GM19328 (cell line): Measurements from ENCODE around the gene SUCO.

Experiments
- ATAC-seq: cut with Tn5 transposase; IDR thresholded peaks from one replicate; pipeline ENCODE4 v1.9.1; 2021; ENCODE audit warnings: mild to moderate bottlenecking, moderate library complexity; ENCODE audit not compliant: unreplicated experiment

SUCO gene

DNA sequence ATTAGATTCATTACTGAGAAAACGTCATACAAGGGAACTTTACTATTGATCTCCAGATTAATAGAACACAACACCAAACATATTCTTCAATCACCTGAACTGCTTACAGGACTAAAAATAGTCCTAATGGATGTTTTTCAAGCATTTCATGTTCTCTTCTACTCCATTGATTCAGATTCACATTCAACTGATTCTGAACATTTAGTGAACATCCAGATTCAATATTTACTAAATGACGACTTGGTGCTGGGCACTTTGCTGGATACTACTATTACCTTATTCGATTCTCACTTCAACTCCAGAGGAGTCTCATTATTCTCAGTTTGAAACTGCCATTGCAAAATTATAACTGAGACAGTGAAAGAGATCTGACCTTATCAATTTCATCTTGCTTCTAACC, 18.8 kb upstream of the SUCO start:
- no peak for ATAC-seq

DNA sequence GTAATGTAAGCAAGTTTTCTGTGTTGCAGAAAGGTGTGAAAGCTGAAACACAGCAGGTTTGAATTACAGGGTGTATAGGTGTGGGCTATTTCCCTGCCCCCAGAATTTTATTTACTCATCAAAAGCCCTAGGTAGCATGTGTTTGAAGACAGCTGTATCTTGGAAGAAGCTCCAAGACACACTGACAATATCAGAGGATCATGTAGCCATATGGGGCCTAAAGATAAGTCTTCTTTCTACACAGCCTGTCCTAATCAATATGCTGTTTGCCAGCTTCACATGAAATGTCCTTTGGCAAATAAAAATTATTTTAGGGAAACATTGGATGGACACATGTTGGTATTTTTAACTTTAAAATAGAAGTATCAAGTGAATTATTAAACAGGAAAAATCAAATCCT, 17.5 kb upstream of the SUCO start:
- no peak for ATAC-seq

DNA sequence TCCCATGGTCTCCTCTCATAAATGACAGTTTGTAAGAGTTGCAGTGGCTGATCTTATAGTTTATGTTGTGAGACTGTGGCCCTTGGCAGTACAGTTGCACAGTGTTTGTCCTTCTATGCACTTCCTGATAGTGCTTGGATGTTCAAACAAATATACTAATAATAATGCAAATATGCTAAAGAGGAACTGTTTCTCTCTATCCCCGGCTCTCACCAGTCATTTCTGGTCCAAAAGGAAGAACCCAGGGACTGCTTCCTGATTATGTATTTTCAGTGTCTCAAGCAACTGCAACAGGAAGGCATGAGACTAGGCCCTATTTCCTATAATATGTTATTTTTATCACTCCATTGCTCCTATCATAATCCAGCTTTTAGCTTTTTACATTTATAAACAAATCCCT, 17.0 kb upstream of the SUCO start:
- no peak for ATAC-seq

DNA sequence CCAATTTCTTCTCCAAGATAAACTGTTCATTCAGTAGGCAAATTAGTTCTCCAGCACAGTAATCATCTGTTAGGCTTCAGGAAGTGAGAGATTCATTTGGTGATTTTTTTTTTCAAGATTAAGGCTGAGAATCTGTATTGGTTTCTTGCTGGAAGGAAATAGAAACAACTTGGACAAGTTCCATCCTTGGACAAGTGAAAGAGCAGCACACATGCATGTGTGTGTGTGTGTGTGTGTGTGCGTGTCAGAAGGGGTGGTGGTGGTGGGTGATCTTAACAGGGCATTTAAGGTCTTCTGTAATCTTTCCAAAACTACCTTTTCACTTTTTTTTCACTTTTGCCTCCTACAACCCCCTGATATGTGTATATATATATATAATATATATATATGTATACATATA, 15.9 kb upstream of the SUCO start:
- ATAC-seq = no peak

DNA sequence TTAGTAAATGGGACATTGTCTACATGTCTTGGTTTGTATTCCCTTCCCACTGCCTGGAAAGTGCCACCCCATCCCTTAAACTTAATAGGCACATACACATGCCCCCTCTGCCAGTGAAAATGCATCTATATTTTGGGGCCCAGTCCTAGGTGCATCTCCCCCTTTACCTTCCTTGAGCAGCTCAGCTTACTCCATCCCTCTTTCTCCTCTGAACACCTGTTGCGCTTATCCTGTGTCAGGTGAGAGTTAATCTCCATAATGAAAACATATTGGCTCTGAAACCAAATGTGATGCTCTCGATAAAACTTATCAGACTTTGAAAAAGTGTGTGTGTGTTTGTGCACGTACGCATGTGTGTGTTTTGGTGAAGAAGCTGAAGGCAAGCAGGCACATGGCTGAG, 15.4 kb upstream of the SUCO start:
- ATAC-seq = no peak

DNA sequence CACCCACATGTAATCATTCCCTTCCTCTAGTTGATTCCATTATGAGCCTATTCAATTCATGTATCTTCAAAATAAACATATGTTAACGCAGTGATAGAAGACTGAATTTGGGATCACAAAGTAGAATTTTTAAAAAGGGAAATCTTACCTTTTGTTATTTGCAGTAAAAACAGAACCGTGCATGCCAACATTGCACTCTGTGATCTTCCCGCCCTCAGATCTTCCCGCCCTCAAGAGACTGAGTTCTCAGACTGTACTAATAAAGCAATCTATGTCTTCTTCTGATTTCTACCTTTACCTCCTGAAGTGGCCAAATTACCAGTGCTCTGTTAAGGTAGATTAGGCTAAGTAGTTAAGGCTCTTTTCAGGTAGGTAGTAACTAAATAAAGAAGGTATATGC, 3.6 kb upstream of the SUCO start:
- ATAC-seq = no peak

DNA sequence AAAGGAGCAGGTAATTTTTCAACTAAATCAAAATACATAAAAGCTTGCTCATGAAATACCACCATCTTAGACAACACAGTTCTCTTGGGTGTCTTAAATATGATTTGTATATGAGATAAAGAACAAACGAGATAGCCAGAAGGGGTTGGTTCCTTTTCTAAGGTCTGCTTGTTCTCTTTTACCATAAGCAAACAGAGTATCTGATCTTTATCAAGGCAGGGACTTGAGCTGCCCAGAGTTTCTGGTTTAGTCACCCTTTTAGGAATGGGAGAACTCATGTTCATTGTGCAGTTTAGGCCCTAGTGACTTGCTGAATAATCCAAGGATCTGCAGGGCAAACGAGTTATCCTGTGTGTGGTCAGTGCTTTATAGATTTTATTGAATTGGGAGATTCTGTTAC, 3.0 kb upstream of the SUCO start:
- ATAC-seq = no peak

DNA sequence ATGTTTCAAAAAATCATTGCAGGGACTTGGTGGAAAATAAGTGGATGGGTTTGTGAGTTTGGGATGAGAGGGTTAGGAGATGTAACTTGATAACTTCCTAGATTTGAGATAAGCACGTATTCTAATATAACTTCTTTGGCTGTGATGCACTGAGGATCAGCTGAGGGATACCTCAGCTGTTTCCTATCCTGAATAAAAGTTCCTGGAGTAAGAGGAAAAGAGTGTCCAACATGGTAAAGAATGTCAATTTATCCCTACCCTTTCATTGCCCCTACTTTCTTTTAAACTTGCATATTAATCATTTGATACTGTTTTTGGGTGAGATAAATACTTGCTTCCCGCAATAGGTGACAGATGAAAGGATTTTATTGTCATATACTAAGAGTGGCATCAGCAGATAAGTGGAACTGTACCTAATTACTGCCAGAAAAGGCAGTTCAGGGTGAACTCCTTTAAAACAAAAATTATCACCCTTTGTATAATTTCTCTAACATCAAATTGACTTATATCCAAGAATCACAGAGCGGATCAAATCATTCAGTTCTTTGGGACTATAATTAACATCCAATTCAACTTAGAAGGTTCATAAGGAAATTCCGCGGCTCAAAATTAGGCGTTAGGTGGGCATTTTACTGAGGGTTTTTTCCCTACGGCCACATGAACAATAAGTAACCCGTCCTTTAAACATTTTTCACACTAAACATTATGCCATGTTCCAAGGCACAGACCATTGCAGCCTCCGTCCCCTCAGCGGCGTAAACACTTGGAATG, 1.4 kb upstream of the SUCO start:
- ATAC-seq = no peak

DNA sequence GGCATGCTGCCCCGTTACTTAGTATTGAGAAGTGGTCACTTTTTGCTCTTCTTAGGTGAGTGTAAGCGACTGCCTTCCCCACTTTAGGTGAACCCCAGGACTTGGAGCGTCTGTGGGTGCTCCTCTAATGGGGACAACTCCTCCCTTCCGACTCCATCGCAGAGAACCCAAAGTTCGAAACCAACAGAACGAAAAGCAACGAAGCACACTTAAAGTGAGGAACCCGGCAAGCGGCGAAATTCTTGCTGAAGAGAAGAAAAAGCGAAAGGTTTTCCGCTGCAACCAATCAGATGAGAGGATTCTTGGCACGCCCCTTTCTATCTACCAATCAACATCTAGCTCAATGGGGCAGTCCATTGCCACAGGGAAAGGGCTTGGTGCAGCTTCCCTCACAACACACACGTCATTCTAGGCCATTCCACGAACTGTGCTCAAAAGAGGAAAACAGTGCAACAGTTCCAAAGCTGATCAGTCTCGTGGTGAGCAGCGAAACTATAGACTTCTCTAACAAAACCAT, 709 bp upstream of the SUCO start:
- peak; percentile 65 for ATAC-seq

DNA sequence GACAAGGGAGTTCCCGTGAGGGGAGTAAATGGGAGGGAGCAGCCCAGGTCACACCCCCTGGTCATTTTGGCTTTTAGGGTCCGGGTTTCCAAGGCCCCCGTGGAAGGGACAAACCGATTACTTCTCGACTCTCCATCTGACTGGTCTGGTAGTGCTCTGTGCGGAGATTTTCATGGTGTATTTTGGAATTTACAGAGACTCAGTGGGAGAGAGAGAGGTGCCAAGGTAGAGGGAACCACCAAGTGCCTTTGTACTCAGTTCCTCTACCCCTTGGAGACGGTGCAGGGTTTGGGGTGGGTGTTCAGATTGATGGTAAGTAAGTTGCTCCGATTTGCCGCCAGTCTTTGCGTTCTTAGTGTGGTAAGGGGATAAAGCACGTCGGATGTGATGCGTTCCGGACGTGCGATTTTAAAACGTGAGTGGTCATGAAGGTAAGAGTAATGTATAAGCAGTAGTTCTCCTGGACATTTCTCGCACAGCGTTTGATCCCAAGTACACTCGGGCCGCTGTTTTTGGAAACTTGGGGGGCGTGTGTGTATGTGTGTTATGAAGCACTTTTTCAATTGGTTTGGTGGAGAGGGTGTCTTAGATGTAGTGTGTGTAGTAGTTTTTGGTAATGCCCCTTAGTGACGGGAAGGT, 682 bp downstream of the SUCO start:
- peak; percentile 11 for ATAC-seq

DNA sequence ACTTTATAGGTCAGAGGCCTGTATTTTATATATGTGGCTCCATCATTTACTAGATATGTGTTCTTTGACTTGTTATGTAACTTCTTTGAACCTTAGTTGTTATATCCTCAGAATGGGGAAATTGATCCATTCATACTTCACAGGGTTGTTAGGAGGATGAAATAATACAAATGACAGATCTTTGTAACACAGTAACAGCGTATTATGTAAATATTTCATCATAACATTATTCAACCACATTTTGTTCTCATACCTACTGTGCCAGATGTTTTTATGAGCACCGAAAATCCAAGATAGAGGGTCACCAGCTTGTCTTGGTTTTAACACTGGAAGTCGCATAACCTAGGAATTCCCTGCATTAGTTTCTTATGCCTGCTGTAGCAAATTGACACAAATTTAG, 3.3 kb downstream of the SUCO start:
- no peak for ATAC-seq

DNA sequence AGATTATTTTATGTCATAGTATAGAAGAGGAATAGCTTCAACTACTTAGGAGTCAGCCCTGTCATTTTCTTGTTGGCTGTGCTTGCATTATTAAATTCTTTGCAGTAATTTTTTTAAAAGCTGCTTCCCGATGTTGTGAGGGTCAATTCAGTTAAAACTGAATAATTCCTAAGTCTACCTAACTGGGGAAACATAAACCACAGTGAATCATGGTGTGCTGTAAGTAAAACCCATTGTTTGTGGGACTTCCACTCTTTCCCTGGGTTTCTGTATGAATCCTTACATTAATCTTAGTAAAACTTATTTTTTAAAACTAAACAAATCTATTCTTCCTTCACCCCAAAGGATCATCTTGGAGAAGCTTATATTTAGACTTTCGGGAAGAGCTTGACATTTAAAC, 4.4 kb downstream of the SUCO start:
- no peak for ATAC-seq

DNA sequence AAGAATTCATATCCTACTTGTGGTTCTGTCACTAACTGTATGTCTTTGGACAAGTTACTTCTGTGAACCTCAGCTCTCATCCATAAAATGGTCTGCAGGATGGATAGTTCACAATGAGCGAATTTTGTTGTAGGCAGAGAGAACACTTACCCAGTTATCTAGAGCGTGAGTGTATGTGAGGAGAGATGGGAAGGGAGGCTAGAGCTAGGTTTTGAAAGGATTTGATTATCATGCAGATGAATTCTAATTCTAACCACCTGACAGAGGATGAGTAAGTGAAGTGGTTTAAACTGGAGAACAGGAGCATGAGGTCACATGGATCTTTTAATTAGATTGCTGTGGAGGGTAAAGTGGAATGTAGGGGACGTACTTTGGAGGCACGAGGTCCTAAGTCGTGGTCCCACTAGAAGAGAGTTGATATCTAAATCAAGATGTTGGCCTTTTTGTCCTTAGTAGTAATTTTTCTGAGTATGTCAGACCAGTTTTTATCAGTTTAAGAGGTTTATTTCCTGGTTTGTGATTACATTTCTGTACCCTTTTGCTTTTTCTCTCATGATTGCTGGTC, 5.0 kb downstream of the SUCO start:
- ATAC-seq = no peak

DNA sequence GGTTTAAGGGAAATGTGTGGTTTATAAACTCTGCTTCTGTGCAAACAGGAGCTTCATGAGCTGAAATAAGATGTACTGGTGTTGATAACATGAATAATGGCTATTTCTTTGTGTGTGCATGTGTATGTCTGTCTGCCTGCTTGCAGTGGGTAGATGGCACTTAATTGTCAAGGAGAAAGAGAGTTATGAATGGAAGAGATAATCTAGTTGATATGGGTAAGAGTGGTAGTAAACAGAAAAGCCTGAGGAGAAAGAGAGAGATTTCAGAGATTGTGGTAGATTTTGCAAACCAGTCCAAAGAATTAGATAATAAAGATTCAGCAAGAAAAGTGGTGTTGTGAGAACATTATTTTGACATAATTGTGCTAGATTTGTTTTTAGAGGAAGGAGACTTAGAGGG, 7.7 kb downstream of the SUCO start:
- no peak for ATAC-seq

DNA sequence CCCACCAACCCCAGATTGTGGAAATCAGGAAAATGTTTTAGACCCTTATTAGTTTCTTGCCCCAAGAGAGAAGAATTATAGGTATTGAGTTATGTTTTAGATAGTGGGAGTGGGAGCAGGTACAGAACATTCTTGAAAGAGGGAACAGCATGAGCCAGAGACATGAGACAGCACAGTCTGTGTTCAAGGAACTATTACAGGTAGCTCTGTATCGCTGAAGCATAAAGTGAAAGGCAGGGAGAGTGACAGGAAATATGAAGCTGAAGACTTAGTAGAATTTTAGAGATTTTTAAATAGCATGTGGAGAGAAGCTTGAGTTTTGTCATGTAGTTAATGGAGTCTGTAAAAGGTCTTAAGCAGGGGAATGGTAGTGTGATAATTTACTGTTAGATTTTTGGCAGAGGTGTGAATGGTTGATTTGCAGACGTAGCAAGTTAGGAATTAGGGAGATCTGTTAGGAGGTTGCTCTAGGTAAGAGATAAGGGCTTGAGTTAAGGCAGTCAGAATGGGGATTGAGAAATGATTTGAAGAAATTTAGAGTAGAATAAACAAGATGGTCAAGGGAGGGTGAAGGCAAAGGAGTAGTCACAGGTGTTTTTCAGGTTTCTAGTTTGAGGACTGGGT, 11.6 kb downstream of the SUCO start:
- ATAC-seq = no peak

DNA sequence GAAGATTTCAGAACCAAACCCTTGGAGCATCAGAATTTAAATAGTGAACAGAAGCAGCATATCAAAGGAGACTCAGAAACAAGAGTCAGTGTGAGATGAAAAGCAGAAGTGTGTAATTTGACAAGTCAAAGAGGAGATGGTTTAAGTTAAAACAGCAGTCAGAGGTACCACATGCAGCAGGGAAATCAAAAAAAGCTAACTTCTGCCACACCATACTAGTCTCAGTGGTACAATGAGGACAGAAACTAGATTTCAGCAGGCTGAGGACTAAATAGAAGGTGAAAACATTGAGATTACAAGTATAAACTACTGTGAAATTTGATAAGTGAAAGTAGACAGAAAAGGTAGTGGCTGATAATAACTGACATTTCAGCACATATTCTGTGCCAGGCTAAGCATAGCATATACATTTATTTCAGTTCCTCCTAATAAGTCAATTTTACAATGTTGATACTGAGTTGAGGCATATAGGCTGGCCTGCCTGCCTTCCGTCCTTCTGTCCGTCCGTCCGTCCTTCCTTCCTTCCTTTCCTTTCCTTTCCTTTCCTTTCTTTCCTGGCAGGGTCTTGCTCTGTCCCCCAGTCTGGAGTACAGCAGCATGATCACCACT, 12.6 kb downstream of the SUCO start:
- no peak for ATAC-seq

DNA sequence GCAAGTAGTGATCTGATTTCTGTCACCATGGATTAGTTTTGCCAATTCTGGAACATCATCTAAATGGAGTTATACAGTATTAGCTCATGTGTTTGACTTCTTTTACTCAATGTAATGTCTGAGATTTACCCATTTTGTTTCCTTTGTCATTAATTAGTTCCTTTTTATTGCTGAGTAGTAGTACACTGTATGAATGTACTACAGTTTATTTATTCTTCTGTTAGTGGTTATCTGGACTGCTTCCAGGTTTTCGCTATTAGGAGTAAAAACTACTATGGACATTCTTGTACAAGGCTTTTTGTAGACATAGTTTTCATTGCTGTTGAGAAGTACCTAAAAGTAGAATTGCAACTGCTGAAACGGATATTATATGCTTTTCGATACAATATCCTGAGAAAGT, 14.1 kb downstream of the SUCO start:
- no peak for ATAC-seq

DNA sequence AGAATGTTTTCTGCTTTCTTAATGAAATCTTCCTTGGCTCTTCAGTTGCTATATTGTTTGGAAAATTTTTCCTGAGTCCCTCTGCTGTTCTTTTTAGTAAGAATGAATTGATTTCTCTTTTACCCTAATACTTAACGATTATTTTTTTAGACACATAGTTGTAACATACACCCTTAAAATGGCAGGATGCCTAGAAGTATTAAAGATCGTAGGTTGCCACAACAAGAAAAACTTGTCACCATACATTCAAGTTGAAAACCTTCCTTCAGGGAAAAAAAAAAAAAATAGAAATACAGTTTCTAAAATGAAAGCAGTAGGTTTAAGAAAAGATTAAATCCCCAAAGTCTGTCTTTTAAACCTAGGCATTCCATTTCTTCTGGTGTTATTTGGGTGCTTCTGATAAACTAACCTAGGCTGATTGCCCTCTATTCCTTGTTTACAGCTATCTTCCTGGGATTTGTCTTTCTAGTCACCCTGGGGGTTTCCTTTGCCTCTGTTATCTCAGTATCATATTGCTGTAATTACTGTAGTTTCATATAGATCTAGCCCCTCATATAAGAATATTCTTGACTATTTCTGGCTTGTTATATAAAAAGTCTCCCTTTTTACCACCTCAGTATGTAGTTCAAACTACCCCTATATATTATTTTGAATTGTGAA, 16.8 kb downstream of the SUCO start:
- no peak for ATAC-seq

DNA sequence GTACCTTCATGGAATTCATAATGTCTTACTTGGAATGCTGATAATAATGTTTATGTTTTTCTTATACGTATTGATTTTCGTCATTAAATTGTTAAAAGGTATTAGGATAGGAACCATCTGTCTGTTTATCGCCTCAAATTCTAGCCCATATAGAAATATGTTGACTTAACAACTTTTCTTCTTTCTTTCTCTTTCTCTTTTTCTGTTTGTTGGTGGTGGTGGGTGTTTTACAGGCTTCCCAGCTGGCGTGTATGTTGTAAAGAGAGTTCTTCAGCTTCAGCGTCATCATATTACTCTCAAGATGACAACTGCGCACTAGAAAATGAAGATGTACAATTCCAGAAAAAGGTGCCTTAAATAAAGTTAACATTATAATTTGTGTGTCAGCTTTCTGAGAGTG, 18.3 kb downstream of the SUCO start:
- ATAC-seq = no peak

DNA sequence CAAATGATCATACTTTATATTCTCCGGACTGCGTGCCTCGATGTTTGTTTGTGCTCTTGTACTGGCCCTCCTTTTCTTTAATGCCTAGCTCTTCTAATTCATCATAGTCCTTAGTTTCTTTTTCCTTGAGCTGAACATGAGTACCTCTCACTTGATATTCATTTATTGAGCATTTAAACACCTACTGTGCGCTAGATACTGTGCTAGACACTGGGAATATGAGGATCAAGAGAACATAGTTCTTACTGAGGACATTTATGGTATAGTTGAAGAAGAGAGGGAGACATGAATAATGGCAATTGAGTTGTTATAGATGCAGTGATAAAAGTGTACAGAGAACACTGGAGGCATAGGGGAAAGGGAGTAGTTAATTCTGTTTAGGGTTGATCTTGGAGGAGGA, 22.0 kb downstream of the SUCO start:
- ATAC-seq = no peak

DNA sequence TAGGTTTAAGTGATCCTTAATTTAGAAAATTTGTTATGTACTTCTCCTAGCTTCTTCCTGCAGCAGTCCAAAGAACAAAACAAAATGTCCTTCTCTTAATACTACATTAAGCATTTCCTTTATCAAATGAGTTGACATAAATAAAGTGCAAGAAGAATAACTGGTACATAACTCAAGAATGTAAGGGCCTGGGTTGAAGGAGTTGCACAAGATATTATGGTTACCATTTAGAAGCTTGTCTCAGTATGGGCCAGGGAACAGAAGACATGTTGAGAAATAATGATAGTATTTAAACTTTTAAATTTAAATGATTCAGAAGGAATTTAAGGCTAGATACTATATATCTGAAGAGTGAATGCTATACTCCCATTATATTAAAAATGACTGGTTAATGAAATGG, 23.5 kb downstream of the SUCO start:
- ATAC-seq = no peak
